GM12878 (cell line): Measurements from ENCODE around the gene ANP32E.

Source experiments
- EGR1 ChIP-seq, 2 experiments: IDR thresholded peaks; 1 replicate in 1 of 2; 2 replicates in 1 of 2; pipeline ENCODE4 v1.6.1; 2011 to 2012; ENCODE audit warnings: low read depth in 2 of 2, low read length in 2 of 2, borderline replicate concordance in 1 of 2, mild to moderate bottlenecking in 1 of 2, moderate library complexity in 1 of 2
- EZH2 ChIP-seq: IDR thresholded peaks from 2 replicates; pipeline ENCODE4 v1.6.1; 2012; ENCODE audit warnings: low read depth, mild to moderate bottlenecking, control low read depth, inconsistent platforms, low read length, borderline replicate concordance; ENCODE audit not compliant: control insufficient read depth
- FOXM1 ChIP-seq: IDR thresholded peaks from 2 replicates; pipeline ENCODE4 v1.6.1; 2012; ENCODE audit warnings: low read depth, mild to moderate bottlenecking, inconsistent platforms, low read length, moderate library complexity
- JUND ChIP-seq: IDR thresholded peaks from 2 replicates; pipeline ENCODE4 v1.6.1; 2012; ENCODE audit warnings: low read depth, mild to moderate bottlenecking, low read length, improper control_type of control experiment, moderate library complexity
- MTA2 ChIP-seq: fragments of 450-650 bp; IDR thresholded peaks from 2 replicates; pipeline ENCODE4 v1.6.1; 2016; ENCODE audit warnings: low read depth, mild to moderate bottlenecking, moderate library complexity
- POLR2A ChIP-seq: IDR thresholded peaks from 2 replicates; pipeline ENCODE4 v1.6.1; 2011; ENCODE audit warnings: low read depth, mild to moderate bottlenecking, low read length
- POLR2AphosphoS5 ChIP-seq: IDR thresholded peaks from 2 replicates; pipeline ENCODE4 v1.6.1; 2011; ENCODE audit warnings: mild to moderate bottlenecking, low read length, inconsistent platforms
- POU2F2 ChIP-seq: IDR thresholded peaks from 3 replicates; pipeline ENCODE4 v1.6.1; 2011; ENCODE audit warnings: low read depth, mild to moderate bottlenecking, low read length, borderline replicate concordance
- RAD21 ChIP-seq: IDR thresholded peaks from 2 replicates; pipeline ENCODE4 v1.6.1; 2011; ENCODE audit warnings: mild to moderate bottlenecking, low read depth, low read length, moderate library complexity; ENCODE audit not compliant: insufficient read depth
- SUPT20H ChIP-seq: IDR thresholded peaks from 2 replicates; pipeline ENCODE4 v1.6.1; 2011; ENCODE audit warnings: low read depth, mild to moderate bottlenecking, low read length, moderate library complexity, borderline replicate concordance; ENCODE audit not compliant: control insufficient read depth
- TF ChIP-seq, protein P1 (sequence below): fragments of 450-650 bp; IDR thresholded peaks from 2 replicates; pipeline ENCODE4 v1.6.1; 2014; ENCODE audit warnings: mild to moderate bottlenecking
- TF ChIP-seq, protein P2 (sequence below): IDR thresholded peaks from 2 replicates; pipeline ENCODE4 v1.6.1; 2012; ENCODE audit warnings: mild to moderate bottlenecking, low read depth, low read length

DNA sequence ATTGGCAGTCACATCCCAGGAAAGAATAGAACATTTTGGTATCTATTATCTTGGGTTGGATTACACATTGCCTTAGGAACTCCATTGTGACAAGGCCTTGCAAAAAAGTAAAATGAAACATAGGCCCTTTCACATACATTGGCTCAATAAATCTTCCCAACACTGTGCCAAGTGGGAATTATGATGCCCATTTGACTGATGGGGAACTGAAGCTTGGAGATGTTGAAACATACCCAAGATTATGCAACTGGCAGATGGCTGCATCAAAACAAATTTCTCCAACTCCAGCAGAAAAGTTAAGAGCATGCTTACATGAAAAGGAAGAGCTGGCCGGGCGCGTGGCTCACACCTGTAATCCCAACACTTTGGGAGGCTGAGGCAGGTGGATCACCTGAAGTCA is 59.3 kb downstream of the ANP32E start:
- TF ChIP-seq POLR2AphosphoS5 (no peak), POLR2A (no peak), FOXM1 (no peak), EZH2 (no peak), EGR1 (IDR thresholded peaks at IDR 0.05; ENCODE audit: borderline replicate concordance in 1 of 2, low read depth in 2 of 2, low read length in 2 of 2) (no peak), RAD21 (no peak), SUPT20H (no peak), MTA2 (no peak), POU2F2 (no peak), JUND (no peak)
- TF ChIP-seq, protein P1, sequence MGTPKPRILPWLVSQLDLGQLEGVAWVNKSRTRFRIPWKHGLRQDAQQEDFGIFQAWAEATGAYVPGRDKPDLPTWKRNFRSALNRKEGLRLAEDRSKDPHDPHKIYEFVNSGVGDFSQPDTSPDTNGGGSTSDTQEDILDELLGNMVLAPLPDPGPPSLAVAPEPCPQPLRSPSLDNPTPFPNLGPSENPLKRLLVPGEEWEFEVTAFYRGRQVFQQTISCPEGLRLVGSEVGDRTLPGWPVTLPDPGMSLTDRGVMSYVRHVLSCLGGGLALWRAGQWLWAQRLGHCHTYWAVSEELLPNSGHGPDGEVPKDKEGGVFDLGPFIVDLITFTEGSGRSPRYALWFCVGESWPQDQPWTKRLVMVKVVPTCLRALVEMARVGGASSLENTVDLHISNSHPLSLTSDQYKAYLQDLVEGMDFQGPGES: no peak
- TF ChIP-seq, protein P2, sequence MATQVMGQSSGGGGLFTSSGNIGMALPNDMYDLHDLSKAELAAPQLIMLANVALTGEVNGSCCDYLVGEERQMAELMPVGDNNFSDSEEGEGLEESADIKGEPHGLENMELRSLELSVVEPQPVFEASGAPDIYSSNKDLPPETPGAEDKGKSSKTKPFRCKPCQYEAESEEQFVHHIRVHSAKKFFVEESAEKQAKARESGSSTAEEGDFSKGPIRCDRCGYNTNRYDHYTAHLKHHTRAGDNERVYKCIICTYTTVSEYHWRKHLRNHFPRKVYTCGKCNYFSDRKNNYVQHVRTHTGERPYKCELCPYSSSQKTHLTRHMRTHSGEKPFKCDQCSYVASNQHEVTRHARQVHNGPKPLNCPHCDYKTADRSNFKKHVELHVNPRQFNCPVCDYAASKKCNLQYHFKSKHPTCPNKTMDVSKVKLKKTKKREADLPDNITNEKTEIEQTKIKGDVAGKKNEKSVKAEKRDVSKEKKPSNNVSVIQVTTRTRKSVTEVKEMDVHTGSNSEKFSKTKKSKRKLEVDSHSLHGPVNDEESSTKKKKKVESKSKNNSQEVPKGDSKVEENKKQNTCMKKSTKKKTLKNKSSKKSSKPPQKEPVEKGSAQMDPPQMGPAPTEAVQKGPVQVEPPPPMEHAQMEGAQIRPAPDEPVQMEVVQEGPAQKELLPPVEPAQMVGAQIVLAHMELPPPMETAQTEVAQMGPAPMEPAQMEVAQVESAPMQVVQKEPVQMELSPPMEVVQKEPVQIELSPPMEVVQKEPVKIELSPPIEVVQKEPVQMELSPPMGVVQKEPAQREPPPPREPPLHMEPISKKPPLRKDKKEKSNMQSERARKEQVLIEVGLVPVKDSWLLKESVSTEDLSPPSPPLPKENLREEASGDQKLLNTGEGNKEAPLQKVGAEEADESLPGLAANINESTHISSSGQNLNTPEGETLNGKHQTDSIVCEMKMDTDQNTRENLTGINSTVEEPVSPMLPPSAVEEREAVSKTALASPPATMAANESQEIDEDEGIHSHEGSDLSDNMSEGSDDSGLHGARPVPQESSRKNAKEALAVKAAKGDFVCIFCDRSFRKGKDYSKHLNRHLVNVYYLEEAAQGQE: no peak
